Activated CD8-positive, alpha-beta memory T cell treated with anti-CD3 and anti-CD28 coated beads, Interleukin-2, amount 50 U/mL, for 4 hours (primary cell): ENCODE results near the gene SLCO3A1.

Source experiments
- DNase-seq: peaks from one replicate; pipeline ENCODE4 v3.0.0-alpha.2; 2020

SLCO3A1 gene

DNA sequence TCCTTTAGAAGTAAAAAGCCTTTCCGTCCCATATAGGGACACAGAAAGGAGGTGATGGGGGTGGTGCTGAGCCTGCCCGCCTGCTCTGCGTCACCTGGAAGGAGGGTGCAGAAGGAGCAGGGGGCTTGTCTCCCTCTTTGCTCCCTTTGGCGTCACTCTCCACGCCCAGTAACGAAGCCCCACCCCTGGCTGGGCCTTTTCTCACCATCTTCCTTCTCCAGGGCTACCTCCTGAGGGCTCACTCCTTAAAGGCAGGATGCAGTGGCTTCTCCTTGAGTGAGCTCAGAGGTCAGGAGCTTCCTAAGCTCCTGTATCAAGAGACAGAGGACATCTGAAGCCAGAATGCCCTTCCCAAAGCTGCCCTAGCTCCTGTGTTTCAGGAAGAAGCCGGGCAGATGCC, 31.5 kb downstream of the SLCO3A1 start:
- no peak for DNase-seq

DNA sequence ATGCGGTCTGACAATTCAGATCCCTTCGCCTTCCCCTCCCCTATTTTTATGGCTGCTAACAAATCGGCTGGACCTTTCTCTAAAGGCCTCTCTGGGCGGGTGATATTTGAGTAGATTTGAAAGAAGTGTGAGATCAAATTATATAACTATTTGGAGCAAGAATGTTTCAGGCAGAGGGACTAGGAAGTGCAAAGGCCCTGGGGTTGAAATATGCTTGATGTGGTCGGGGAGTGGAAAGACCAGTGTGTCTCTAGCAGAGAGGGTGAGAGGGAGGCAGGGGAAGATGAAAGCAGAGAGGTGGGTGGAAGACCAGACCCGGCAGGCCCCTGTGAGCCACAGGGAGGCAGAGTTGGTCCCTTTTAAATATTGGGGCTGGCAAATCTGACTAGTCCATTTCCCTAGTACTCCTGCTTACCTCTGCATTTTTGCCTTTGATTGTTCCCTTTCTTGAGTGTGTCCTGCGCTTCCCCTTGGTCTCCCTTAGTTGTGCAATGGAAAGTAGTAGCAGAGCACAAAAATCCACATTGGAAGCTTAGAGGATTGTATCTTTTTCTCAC, 32.3 kb downstream of the SLCO3A1 start:
- no peak for DNase-seq

DNA sequence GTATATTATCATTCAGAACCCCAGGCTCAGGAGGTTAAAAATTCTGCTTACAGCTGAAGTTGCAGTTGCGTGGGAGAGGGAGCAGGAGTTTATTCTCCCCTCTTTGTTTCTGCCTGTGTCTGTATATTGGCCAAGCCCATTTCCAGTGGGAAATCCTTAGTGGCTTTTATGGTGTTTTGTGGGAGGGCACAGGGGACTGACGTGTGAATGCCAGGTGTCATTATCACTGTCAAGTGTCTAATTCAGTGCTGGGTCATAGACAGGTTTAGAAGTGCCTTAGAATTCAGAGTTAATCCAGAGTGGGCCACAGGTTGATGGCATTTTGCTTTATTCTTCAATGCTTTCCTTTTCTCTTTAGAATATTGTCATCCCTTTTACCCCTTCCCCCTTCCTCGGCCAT, 33.4 kb downstream of the SLCO3A1 start:
- no peak for DNase-seq

DNA sequence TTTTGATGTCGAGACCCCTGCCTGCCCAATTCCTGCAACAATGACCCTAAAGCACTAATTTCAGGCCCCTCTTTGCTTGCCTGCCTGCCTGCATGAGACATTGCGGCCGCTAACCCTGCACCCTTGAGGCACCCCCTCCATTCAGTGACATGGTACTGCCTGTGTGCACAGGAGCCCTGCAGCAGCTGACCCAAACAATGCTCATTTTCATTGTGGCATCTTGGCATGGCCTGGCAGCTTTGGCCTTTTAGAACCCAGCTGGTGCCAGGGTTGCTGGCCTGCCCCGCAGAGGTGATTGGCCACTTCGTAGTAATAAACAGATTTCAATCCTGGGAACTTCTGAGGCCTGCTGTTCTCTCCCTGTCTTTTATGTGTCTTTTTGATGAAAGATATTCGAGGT, 33.8 kb downstream of the SLCO3A1 start:
- no peak for DNase-seq

DNA sequence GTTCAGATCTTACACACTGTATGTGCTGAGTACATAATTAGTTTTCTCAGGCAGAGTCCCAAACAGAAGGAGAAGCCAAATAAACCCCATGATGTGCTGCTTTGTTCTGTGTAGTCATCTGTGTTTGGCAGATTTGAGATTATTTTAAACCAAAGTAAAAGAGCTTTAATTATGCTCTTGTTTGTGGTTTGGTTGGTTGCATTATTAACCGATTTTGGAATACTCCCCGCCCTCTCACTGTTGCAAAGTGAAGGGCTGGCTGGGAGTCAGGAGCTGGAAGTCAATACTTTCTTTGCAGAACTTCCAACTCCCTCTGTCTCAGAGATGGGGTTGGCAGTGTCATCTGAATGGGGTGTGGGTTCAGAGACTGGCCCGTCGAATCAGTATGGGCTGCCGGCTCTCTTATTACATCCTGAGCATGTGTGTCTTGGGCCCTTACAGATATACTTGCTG, 34.4 kb downstream of the SLCO3A1 start:
- DNase-seq, result no peak

DNA sequence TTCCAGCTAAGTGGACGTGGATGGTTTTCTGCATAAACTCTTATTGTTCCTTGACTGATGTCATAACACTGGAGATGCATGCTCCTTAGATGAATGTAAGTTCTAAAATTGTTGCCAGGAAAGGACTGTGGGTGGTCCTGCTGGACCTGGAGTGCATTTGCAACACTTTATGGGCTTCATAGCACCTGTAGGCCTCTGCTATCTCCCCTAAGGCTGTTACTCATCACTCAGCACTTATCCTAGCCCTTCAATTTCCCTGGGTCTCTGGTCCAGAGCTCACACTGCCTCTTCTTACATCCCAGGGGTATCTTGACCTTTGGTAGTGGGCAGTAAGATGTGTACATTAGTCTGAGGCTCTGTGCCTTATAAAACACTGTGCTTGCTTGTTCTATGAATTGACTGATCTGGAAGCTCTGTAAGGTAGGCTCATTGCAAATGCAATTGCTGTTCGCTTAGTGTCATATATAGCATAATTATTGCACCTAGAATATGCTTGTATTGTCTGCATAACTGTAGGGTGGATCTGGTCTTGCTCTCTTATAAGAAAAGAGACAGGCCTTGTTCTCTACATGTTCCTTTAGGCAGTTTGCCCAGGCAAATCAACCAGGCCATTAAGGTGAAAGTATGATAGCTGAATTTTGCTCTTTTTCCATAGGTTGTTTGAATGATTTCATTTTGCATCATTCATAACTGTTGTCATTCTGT, 35.8 kb downstream of the SLCO3A1 start:
- DNase-seq, result no peak

DNA sequence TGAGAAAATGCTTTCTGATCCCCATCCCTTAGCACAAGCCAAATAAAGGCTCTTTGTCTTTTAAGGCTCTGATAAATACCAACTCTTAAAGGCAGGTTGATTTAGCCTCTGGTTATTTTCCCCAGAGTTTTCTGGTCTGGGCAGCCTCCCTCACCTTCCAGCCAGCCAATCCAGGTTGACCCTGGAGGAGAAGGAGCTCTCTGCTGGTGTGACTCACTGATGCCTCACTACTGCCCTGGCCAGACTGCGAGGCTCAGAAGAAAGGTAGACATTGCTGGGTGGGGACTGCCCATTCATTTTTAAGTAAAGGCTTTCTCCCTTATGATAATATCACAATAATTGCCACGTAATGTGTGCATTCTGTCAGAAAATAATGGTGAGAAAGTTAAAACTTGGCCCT, 37.1 kb downstream of the SLCO3A1 start:
- no peak for DNase-seq

DNA sequence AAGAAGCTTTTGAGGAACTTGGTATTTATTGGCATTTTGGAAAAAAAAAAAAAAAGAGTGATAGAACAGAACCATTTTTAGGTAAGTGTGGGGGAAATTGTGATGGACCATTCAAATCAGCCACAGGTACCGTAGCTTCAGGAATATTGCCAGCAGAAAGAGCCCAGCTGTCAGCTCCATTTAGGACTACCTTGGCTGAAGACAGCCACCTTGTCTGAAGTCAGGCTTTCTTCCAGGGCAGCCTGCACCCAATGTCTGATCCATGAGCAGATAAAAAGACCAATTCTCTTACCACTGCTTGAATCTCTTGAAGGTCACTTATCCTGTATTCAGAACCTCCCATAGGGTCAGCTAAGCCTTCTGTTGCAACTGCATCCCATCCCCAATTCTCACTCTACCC, 37.6 kb downstream of the SLCO3A1 start:
- no peak for DNase-seq

DNA sequence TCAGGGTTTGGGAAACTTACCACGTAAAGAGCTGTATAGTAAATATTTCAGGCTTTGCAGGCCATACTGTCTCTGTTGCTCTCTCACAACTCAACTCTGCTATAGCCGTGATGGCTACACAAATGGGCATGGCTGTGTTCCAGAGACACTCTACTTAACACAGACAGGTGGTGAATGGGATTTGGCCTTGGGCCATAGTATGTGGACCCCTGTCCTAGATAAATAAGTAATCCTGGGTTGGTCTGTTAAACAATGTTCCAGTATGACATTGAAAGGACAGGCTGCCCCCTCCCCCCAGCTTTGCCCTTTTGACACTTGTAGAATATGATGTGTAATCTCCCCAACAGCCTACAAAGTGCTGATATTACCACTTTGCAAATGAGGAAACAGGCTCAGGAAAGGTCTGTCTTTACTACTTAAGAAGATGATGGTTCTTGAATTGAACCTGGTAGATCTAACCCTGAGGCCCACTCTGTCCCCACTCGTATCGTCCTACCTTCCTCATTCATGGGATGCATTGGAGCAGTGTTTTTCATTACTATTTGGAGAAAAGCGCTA, 38.4 kb downstream of the SLCO3A1 start:
- DNase-seq, result no peak

DNA sequence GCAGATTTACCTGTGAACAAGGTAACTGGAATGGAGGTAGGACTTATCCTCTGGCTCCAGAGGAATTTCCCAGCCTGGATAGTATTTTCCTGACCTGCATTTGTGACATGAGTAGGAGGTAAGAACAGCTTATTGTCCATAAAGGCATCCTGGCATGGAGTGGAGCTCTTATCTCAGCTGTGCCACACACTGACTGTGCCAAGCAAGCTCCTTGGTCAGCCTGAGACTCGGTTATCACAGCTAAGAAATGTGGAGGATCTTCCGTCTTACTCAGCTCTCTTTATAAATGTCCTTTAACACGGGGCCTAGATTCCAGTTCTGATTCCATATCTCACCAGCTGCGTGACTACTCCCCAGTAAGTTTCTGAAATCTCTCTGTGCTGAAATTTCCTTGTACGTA, 38.9 kb downstream of the SLCO3A1 start:
- no peak for DNase-seq

DNA sequence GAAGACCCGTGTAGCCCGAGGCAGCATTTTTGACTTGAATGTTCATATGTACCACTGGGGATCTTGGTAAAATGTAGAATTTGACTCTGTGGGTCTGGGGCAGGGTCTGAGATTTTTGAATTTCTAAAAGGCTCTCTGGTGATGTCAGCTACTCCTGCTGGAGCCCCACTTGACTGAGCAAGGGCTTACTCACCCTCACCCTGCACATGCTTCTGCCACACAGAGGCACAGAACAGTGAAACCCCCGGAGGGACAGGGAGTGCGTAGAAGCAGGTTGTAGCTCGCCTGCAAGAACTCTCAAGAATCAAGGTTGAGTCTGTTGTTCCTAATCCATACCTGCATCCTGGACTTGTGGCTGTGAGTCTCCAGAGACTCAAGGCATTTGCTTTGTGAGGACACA, 41.1 kb downstream of the SLCO3A1 start:
- DNase-seq, result no peak

DNA sequence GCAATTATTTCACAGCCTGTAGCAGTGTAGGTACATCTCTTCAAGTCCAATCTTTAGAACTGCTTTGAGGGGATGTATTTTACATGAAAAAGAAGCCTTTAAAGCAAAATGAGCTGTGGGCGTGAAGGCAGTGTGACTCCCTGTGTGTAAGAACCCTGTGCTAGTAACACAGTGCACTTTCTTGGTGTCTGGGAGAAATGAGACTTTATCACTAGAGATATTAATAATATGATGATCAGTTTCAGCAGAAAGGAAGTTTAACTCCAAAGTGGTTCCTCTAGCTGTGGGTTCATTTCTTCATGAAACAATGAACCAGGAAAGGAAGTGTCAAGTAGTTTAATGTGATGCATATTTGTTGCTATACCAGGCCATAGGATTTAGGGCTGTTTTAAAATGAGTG, 41.5 kb downstream of the SLCO3A1 start:
- DNase-seq, result no peak

DNA sequence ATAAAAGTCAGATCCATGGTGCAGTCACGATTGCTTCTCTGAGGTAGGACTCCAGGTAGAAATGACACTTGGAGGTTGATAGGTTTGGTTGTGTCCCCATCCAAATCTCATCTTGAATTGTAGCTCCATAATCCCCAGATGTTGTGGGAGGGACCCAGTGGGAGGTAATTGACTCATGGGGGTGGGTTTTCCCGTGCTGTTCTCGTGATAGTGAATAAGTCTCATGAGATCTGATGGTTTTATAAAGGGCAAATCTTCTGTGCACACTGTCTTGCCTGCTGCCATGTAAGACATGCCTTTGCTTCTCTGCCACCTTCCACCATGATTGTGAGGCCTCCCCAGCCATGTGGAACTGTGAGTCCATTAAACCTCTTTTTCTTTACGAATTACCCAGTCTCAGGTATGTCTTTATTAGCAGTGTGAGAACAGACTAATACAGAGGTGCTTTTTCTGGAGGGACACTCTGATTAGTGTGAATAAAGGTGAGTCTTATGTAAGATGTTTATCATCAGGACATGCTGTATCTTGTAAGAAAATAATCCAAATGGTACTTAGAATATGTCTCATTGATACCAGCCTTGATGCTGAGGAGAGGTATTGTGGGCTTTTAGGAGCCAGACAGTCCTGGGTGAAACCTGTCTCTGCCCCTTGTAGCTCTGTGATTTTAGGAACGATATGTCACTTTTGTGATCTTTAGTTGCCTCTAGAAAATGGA, 43.0 kb downstream of the SLCO3A1 start:
- DNase-seq, result no peak

DNA sequence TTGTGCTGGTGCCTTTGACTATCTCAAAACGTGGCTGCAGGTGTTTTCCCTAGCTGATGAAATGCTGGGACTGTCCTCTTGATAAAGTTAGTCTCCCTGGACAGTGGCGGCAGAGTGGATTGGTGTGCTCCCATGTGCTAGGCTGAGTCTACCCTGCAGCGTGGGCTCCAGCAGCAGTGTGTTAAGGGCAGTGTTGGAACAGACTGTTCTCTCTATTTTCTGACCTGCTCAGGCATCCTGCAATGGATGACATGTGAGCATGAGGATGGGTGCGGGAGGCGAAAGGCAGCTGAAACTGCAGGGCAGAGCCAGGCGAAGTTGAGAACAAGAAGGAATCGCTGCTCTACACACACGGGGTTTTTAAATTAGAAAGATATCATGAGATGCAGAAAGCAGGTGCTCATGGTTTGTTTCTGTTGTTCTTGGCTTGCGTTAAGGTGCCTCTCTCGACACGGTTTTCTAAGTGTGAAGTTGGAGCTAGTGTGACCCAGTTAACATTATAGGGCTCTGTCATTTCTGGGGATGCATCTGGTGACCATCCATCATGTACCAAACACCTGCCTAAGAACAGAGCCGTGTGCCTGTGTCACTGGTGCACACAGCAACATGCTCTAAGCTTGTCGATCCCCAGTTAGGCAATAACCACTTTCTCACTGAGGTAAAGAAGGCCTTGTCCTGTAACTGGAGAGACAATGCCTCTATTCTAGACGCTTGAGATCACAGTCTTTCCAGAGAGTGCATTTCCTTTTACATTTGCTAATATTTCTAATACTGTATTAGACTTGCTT, 44.3 kb downstream of the SLCO3A1 start:
- DNase-seq, result no peak

DNA sequence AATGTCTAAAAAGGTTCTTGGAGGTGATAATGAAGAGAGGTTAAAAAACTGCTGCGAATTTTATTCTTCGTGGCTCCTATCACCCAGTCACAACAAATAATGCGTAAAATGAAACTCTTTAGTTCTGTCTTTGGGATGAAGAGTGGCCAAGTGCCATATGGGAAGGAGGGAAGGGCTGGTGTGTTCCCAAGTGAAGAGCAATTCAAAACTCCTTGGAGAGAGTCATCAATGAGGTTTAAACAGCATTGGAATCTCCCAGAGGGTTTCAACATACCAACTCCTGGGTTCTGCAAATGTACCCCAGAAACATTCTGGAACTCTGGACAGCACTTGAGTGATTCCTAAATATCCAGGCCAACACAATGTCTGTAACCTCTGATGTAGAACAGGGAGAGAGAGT, 45.3 kb downstream of the SLCO3A1 start:
- no peak for DNase-seq

DNA sequence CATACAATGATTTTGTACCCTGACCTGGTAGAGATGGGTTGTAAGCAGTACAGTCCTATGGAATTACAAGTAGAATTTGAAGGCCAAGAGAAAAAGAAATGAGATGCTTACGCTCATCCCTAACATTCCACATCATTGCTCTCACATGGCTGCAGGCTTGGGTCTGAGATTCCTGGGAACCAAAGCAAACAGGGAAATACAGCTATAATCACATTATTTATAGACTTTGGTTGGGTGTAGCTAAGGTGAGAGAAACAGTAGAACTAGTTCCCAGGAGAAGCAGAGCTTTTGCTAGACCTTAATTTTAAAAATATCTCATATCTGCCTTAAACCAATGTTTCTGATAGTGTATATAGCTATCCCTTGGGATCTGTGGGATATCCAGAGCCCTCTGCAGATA, 51.4 kb downstream of the SLCO3A1 start:
- no peak for DNase-seq

DNA sequence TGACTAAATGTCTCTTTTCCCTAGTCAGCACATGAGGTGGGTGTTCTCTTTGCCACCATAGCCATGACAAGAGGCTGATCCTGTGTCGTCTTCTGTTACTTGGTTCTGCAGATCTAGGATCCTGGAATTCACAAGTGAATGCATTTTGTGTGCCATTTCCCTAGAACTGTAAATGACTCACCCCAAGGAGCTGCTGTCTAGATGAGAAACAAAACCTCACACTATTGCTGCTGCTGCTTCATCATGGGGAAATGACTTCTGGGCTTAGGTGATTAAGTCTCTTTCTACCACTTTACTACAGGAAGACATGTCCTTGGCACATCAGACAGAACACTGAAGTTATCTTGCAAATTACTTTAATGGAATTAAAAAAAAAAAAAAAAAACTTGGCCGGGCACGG, 54.9 kb downstream of the SLCO3A1 start:
- DNase-seq, result no peak

DNA sequence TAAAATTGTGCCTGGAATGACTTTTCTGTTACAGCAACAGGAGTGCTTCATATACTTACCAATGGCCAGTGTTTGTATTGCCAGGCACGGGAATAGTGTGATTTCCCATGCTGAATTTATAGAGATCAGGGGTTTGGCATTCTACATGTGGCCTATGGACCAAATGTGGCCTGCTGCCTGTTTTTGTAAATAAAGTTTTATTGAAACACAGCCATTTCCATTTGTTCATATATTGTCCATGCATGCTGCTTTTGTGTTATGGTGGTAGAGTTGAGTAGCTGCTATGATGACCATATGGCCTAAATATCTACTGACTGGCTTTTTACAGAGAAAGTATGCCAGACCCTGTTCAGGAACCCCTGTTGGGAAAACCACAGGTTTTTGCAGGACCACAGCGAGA, 55.6 kb downstream of the SLCO3A1 start:
- DNase-seq, result no peak

DNA sequence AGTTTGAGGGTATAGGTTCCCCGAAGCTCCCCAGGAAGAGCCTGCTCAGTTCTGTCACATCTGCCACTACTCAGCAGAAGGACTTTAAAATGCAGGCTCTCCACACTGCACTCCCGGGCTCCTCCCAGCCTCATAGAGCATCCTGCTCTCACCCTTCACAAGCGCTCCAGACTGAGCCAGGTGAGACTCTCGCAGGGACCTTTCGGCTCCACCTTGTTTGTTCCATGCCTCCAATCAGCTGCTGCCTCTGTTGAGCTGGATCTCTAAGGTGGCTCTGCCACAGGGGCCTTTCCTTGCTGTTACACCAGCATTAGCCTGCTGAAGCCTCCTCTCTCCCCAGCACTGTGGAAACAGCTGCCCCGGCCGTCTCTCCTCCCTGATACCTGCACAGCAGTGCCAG, 56.1 kb downstream of the SLCO3A1 start:
- DNase-seq, result no peak

DNA sequence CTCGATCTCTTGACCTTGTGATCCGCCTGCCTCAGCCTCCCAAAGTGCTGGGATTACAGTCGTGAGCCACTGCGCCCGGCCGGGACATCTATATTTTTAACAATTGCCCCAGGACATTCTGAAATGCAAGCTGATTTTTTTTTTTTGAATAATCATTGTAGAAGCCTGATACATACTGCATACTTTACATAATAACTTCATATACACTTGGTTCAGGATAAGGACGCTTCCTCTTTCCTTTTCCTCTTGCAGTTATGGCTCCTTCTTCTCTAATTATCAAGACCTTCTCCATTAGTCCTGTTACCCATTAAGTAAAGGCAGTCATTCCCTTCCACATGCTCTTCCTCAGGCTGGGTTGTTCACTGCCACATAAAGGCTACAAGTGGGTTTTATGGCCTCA, 58.3 kb downstream of the SLCO3A1 start:
- no peak for DNase-seq

DNA sequence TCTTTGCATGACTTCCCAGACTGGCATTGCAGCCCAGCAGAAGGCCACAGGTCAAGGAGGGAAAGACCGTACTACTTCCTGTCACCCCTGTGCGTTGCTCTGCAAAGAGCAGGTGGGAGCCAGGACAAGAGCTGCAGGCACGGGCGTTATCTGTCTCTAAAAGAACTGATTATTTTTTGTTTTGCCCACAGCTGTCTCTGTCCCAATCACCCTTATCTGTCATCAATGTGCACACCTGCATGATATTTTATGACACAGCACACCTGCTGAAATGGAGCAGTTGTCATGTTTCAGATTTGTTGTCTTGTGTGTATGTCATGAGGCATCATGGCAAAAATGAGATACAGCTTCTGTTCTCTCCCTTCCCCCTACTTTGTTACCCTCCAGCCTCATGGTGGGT, 58.8 kb downstream of the SLCO3A1 start:
- no peak for DNase-seq

DNA sequence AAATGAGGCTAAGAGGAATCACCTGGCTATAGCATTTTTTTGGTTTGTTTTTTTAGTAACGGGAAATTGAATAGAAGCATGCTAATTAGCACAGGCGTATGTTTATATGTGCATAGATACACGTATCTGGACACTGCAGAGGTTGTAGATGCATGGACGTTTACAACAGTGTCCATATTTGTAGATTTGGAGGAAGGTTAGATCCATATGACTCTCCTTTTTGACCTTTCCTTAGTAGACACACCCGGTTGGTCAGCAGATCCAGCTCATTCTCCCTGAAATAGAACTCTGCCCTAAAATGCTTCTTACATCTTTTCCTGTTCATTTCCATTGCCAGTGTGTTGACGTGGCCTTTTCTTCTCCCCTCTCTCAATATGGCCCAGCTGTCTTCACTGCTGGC, 60.1 kb downstream of the SLCO3A1 start:
- DNase-seq, result no peak

DNA sequence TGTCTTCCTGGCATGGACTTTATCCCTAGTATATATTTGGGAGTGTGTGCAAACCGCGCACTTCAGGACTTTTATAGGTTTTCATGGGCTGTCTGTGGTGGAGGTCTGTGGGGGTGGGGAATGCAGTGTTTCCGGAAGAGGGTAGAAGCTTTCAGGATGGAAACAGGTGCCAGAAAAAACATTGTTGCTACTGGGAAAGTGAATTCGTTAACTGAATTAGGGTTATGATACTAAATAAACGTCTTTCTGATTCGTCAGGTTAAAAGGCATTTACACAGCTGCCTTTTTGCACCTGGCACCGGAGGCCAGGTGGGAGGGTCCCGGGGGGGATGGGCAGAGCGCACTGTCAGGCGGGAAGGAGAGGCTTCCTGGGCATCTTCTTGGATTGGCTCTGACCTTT, 62.1 kb downstream of the SLCO3A1 start:
- DNase-seq, result no peak
